Left renal cortex interstitium (tissue), 4 donors: Measurements from ENCODE around the gene FCN2. TPM values are rescaled to one million over a fixed set of nuclear protein-coding genes. Genes with fewer than 3 reads are reported as not detected.

Experiments
- DNase-seq, 4 donors: peaks; one replicate each; pipeline ENCODE4 v3.0.0-alpha.2; 2013; ENCODE audit warnings: low read depth in 4 of 4, low spot score in 2 of 4, missing footprints in 1 of 4
- polyA plus RNA-seq, 4 donors: library from polyadenylated mRNA; unstranded; fragments of 120-200 nt; gene quantifications; one replicate each; pipeline ENCODE4 v1.2.1, GENCODE V29; 2013; ENCODE audit not compliant: insufficient read length in 4 of 4

The FCN2 gene
- polyA plus RNA-seq, 4 donors: 0.66 to 0.95 (median 0.83) TPM; not detected in 1

DNA sequence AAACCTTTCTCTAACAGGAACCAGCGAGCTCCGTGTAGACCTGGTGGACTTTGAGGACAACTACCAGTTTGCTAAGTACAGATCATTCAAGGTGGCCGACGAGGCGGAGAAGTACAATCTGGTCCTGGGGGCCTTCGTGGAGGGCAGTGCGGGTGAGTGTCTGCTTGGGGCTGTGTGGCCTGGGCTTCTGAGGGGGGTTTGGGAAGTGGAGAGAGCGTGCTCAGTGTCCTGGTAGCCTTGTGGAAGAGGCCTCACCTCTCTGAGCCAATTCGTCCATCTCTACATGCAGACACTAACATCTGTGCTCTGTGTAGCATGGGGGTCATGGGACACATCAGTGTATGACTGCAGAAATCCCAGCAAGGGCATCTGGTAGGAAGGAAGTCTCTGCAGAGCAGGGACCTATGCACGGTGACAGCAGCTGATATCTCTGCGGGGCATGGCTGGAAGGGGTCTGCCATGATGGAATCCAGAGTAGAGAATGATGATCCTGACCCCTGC, 5.9 kb downstream of the FCN2 start:
- DNase-seq: no peak

DNA sequence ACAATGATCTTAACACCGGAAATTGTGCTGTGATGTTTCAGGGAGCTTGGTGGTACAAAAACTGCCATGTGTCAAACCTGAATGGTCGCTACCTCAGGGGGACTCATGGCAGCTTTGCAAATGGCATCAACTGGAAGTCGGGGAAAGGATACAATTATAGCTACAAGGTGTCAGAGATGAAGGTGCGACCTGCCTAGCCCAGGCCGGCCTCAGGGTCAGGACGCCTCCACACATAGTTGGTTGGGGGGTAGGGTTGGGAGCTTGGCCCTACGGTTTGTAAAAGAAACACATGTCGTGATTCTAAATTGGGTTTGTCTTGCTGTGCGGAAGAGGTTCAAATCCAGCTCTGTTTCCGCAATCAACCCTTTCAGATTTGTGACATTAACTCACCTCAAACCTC, 6.6 kb downstream of the FCN2 start:
- DNase-seq: no peak

DNA sequence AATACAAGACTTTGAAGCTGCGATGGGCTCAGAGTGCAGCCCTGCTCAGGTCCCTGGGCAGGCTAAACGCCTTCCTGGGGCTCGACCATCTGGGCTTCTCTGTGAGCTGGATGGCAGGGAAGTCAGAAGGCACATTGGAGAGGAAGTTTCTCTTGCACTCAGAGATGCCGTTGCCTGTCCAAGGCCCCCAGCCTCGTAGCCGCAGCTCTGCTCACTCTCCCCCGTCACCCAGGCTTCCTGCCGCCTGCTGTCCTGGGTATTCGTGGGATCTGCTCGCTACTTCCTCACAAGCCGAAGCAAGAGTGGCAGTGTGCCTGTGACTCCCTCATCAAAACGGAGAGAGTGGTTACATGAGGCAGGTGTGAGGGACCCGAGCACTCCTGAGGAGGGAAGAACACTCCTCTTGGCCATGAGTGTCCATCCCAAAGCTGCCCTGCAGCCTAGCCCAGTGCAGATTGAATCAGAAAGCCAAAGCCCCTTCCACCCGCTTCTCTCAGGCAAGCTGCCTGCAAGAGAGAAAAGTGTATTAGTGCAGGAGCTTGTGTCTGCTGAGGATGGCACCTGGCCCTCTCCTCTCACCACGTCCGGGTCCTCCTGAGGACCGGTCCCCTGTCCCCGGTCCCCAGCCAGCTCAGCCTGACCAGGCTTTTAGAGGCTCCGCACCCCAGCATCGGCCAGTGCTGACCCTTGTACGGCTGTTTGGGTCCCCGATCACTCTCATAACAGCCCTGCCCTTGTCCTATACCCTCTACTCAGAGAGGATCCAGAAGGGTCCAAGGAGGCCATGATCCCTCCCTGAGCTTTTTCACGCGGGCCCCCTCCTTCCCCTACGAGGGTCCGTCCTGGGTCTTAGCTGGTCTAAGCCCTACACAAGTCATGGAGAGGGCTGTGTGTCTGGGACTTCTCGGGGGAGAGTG, 7.3 kb downstream of the FCN2 start:
- no peak for DNase-seq

DNA sequence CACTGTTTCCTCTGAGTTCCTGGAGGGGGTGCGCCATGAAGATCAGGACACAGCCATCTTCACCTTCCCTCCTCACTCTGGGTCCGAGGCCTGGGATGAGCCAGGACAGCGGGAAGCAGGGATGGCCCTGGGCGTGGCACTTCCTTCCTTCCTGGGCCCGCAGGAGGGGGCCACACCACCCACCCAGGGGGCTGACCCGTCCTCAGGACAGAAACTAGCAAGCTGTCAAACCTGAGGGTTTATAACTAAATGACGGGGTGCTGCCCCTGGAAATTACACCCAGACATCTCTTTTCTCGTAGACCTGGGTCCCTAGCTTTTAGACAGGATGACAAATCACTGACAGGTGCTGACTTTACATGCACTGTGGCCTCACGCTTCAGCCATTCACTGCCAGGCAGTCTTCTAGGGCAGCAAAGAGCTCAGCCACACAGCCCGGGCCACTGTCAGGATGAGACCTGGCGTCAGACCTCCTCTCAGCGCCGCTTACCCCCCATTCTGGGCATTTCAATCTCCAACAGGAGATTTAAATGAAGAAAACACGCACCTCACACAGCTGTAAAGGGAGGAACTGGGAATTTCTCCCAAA, 8.1 kb downstream of the FCN2 start:
- no peak for DNase-seq

DNA sequence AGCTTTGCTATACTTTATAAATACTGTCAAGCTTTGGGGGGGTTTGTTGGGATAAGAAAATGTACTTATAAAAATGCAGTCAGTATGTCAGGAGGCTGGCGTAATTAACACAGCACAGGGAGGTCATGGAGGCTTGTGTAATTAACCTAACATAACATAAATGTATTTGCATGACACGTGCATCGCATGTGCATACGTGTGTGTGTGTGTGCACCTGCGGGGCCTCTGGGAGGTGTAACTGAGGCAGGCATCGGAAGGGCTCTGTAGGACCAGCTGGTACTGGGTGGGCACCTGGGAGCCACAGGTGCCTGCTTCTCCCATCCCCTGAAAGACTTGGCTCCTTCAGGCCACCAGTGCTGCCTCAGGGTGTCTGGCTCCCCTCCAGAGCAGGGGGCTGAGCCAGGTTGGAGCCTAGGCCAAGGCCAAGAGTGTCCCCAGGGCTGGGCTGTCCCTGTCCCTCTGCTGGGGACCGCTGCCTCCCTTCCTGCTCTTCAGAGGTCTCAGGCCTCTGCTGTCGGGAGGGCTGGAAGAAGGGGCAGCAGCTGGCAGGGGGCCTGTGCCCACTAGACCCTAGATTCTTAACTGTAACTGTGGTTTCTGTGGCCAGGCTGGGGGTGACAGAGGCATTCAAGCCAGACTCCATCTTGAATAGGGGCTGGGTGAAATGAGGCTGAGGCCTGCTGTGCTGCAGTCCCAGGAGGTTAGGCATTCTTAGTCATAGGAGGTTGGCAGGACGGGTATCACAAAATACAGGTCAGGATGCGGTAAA, 9.0 kb downstream of the FCN2 start:
- no peak for DNase-seq

DNA sequence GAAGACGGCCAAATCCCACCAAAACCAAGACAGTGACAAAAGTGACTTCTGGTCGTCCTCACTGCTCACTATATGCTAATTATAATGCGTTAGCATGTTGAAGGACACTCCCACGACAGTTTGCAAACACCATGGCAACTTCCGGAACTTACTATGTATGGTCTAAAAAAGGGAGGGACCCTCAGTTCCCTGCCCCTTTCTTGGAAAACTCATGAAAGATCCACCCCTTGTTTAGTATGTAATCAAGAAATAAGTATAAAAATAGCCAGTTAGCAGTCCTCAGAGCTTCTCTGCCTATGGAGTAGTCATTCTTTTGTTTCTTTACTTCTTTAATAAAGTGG, 9.5 kb downstream of the FCN2 start:
- DNase-seq: no peak

DNA sequence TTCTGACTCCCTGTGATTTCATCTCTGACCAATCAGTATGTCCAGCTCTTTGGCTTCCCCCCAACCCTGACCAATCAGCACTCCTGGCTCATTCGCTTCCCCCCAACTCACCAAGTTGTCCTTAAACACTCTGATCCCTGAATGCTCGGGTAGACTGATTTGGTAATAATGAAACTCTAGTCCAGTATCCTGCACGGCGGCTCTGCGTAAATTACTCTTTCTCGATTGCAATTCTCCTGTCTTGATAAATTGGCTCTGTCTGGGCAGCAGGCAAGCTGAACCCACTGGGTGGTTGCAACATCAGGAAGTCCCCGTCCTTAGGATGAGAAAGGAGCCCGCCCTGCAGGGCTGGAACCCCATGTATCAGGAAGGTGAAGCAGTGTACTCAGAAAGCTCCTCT, 10.4 kb downstream of the FCN2 start:
- no peak for DNase-seq

DNA sequence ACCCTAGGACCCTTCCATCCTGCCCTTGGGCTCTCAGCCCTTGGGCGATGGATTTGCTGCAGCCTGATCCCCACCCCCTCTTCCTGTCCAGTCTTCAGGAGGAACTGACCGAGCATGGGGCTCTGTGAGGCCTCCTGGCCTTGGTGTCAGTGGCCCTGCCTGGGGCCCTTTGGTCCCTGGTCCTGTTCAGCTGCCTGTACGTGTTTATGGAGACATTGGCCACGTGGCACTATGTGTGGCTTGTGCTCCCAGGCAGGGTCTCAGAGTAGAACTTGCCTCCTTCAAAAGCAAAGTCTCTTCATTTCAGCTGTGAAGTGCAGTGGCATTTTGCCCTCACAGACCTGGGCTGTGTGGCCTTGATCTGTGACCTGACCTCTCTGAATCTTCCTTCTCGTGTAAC, 11.1 kb downstream of the FCN2 start:
- DNase-seq: no peak

DNA sequence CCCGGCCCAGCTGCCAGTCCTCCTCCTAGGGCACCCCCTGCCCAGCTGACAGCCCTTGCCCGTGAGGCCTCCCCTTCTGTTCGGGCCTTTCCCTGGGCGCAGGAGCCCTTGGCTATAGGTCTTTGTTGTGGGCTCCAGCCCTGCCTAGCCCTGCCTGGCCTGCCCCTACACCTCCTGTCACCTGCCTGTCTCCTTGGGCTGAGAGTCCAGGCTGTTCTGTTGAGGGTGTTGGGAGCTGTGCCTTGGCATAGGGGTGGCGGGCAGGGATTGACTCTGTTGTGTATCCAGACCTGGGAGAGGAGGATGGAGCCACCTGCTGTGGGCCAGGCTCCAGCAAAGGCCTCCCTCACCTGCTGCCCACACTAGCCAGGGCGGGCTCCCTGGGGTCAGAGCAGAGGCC, 11.6 kb downstream of the FCN2 start:
- no peak for DNase-seq

DNA sequence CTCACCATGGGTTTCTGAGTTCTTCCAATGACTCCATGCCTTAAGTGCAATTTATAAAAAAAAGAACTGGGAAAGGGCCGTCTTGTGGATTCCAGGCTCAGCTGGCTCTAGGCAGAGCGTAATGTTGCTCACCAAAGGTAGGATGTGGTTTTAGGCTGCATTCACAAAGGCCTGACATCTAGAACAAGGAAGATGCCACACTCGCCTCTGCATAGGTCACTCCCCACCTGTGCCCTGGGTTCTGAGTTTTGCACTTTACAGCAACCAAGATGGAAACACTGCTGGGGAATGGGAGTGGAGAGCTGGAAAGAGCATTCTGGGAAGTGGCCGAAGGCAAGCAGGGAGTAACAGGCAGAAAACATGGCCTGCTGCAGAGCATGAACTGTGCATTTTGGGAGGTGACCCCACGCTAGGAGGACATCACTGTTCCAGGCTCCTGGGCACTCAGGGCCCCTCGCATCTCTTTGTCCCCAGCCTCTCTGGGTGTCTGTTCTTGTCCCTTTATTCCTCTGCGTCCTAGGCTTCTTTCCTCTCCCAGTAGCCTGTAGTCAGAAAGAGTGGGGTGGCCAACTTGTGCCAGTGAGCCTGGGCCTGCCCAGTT, 12.3 kb downstream of the FCN2 start:
- no peak for DNase-seq

DNA sequence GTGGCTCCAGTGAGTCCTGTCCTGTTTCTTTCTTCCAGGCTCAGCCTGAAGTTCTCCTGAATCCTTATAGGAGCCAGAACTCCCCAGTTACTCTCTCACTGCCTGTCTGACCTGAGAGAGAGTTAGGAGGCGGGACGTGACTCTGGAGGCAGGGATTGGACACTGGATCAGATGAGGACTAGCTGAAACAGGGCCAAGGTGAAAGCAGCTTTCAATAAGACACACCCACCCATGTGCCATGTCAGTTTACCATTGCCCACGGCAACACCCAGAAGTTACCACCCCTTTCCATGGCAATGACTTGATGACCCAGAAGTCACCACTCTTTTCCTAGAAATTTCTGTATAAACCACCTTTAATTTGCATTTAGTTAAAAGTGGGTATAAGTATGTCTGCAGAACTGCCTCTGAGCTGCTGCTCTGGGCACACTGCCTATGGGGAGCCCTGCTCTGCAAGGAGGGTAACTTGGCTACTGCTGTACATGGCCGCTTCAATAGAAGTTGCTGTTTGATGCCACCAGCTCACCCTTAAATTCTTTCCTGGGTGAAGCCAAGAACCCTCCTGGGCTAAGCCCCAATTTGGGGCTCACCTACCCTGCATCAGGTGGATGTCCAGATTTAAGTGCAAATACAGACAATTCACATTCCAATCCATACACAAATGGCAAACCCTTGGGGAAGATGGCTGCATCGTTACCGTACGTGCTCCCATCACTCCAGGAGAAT, 13.7 kb downstream of the FCN2 start:
- no peak for DNase-seq

DNA sequence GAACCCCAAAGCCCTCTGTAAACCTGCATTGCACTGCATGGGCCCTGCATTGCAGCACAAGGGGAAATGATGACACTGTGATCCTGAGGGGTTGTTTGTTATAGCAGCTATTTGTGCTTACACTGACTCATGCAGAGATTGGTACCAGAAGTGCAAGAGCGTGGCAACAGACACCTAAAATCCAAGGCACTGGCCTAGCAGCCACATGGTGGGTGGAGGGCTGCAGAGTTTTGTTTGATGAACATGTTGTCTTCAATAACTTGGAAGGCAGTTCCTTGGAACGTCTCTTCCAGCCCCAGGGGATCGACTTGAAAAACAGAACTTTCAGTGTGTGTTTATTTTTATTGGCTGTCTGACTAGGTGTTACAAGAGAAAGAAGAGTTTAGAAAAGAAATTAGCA, 14.5 kb downstream of the FCN2 start:
- DNase-seq: no peak

DNA sequence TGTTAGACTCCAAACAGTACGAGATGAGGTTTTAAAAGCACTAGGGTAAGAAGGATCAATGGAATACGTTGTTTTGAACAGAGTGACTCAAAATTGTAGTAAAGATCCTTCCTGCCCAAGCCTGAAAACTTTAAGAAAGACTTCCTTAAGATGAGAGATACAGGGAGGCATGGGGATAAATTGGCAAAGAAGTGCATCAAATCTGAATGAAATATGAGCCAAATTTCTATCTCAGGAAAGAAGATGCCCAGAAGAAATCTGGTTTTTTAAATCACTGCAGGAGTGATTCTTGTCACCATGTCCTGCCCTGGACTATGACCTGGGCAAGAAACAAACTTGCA, 14.9 kb downstream of the FCN2 start:
- no peak for DNase-seq

DNA sequence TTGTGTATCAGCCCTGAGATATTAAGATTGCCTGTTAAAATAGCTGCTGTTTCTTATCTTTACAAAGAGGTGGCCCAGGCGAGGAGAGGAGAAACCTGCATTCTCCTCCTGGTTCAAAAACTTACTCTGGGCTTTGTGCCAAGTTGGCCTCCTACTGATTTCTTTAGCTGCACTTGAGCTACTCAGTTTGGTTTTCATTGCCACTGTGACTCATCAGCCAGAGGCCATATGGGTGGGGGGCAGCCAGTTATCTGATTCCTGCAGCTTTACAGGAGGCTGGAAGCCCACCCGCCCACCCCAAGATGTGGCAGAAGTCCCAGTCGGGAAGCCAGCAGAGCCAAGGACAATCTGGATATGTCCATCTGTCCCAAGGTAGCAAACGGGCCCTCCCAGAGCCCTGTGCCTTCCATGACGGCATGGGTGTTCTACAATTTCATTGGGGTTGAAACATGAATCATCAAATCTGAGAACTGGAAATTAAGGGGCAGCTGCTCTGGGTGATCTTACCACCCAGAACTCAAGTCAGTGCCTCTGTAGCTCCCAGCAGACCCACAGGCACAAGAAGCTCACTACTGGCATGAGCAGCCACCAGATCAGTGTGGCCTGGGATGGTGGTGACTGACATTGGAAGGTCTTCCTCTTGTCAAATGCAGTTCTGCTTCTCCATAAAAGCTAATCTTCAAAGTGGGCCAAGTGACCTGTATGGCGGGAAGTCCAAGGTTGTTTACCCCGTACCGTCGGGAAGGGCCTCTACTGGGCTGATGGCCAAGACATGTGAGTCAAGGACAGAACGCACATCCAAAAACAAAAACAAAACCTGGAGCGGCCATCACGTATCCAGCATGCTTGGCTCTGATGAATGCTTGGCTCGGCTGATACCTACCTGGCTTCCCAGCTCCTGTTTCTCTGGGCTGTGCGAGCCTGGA, 15.6 kb downstream of the FCN2 start:
- DNase-seq: no peak

DNA sequence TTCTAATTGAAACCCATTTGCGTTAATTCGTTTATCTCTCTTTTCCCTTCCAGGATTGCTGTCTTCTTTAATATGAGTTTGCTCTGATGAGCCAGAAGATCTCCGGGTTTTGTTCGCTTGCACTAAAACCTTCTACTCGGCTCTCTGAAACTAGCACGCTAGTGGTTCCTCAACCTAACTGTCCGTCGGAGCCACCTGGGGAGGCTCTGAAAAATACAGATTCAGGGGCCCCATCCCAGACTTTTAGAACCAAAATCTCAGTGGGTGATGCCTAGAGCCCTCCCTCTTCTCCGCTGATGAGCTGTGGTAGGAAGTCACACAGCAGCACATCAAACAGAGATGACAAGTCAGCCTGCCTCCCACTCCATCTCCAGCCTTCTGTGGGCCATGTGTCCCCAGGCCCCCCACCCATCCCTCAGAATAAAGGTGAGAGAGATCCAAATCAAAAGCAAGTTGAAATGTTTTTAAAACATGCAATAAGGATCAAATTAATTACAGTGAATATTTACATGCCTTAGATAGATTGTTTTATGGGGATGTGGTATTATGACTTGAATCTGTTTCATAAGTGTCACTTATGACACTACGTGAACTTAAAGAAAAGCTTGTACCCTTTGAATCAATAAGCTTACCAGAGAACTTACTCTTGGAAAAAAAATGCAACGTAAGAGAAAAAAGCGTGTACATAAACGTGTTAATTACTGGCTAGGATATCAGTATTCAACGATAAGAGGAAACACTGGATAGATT, 16.4 kb downstream of the FCN2 start:
- DNase-seq: no peak

DNA sequence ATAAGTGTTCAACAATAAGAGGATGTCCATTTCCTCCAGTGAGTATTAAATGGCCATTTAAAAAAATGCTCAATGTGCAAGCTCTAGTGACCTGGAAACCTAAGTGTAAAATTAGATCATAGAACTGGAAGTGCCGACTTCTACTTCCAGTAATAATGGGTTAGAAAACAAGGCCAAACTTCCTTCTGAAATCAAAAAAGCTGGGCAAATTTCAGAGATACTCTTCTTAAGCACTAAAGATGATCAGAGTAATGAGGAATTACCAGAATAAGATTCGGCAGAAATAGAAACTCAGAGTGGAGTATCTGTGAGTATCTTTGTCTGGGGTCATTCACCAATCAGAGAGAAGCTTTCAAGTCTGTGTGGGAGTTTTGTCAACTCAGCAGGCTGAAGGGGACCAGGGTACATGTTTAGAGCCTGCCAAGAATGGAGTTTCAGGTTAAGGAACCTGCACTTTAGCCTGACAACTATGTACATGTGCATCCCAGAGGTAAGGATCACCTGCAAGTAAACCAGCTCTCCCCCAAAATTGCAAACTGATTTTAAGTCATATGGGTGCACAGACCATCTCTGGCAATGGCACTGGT, 17.1 kb downstream of the FCN2 start:
- no peak for DNase-seq

DNA sequence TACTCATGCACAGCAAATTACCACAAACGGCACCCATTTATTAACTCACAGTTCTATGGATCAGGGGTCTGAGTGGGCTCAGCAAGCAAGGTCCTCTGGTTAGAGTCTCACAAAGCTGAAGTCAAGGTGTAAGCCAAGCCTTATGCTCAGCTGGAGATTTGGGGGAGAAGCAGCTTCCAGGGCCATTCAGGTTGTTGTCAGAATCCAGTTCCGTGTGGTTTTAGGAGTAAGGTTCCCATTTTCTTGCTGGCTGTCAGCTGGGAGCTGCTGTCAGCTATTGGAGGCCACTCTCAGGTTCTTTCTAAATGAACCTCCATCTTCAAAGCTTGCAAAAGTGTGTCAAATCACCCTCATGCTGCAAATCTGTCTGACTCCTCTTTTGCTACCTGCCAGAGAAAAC, 17.7 kb downstream of the FCN2 start:
- no peak for DNase-seq

DNA sequence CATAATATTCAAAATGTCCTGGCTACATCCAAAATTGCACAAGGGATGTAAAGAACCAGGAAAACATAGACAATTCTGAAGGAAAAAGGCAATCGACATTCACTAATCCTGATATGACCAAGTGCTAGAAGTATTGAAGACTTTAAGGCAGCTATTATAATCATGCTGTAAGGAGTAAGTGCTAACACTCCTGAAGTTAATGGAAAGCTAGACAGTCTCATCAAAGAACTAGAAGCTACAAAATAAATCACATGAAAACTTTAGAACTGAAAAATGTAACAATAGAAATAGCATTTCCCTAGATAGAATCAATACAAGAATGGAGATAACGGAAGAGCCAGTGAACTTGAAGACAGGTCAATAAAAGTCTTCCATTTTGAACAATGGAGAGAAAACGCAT, 18.6 kb downstream of the FCN2 start:
- no peak for DNase-seq
